ENCODE measurements around the gene SNAP25.

Gene SNAP25

DNA sequence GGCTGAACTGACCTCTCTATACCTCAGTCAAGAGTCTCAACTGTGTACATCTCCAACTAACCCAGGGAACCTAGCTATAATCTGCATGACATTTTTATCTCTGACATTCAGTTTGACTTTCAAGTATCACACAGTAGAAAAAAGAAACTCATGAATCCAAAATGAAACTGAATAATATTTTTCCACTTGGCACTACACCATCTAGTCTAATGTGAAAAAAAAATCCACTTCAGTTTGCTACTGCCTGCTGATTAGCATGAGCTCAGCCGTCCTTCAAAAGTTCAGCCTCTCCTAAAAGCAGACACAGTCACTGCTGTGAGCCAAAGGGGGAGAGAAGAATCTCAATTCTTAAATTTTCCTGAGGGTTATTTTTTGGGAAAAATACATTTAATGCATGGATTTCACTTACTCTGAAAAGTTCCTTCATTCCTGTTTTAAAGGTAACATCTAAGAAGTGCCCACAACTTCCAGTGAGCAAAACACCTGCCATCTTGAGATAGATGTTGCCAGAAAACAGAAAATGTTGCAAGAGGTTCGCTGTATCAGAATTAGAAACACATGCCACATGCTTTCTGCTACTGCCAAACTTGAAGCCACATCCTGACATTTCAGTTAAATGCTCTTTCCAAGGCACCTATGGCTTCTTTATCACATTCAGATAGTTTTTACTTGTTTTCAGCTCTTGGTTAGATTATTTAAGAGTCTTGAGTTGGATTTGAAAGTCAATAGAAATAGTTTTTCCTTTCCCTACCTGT is 120.0 kb downstream of the SNAP25 start:
- DNase-seq, result no peak

GRCh38 chr20:10339609-10340008 is 121.0 kb downstream of the SNAP25 start:
- no peak for DNase-seq

- no peak for DNase-seq
These were observed 123.5 kb downstream of the SNAP25 start for GRCh38 chr20:10342152-10342551.

DNA sequence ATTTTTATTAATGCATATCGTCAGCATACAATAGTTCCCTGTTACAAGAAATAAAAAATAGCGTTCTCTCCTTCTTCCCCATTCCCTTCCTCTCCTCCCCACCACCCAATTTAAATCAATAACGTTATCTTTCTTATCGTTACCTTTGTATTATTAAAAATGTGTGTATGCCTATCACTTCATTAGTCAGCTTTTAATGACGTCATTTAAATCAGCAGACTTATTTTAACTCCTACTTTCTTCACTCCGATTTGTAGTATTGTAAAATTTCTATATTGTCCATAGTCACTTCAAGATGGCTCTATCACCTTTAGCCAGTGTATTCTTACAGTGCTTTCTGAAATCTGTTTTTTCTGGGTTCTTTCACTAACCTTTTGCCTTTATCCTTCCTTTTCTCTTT is 126.3 kb downstream of the SNAP25 start:
- no peak for DNase-seq

DNA sequence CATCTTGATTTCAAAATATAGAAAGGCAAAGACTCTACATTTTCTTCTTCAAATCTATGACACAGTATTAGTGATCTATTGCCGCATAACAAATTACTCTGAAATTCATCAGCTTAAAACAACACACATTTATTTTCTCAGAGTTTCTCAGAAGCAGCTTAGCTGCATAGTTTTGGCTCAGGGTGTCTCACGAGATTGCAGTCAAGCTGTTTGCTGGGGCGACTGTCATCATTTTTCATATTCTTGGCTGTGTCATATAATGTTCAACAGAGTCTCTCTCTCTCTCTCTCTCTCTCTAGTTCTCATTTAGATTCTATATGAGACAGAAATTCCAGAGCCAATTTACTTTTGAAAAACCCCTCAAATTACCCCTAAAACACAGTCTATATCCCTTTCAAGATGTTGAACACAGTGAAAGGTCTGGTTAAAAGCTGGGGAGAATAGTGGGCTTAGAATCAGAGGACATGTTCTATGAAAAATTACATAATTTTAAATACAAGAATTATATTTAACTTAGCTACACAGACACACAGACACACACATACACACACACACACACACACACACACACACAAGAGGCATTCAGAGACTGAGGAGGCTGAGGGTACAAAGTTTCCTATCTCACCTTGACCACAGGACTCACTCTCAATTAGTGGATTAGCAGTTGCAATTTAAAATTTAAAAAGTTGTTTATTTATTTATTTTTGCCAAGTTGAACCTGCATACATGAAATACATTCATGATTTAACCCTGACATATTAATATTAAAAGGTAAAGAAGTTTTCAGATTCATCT is 128.7 kb downstream of the SNAP25 start:
- DNase-seq, result no peak

DNA sequence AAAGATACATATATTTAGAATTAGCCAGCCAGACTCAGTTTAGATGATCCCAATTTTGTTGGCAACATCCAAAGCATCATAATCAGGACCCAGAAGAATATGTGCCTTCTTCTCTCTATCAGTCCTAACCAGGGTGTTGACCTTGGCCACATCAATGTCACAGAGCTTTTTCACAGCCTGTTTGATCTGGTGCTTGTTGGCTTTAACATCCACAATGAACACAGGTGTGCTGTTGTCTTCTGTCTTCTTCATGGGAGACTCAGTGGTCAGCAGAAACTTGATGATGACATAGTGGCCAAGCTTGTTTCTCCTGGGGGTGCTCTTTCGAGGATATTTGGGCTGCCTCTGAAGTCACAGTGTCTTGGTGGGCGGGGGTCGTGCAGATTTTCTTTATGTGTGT is 130.5 kb downstream of the SNAP25 start:
- DNase-seq, result no peak

DNA sequence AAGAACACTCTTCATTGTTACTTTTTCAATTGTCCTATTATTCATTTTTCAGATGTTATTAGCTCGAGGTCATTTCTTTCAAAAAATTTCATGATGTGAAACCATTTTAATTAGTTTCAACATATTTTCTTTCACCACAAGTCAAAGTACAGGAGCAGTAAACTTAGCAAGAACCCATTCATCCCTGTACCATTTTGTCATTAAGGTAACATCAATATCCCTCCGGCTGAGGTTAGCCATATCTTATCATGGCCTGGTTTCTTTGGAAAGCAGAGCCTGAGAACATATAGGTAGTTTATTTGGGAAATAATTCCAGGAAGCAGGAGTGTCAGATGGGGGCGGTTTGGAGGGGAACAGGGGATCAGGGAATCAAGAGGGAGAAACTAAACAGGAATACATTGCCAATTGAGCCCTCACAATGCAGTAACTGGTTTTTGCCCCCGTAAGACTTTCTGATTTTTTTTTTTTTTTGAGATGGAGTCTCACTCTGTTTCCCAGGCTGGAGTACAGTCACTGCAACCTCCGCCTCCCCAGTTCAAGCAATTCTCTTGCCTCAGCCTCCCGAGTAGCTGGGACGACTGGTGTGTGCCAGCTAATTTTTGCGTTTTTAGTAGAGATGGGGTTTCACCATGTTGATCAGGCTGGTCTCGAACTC is 131.7 kb downstream of the SNAP25 start:
- no peak for DNase-seq

DNA sequence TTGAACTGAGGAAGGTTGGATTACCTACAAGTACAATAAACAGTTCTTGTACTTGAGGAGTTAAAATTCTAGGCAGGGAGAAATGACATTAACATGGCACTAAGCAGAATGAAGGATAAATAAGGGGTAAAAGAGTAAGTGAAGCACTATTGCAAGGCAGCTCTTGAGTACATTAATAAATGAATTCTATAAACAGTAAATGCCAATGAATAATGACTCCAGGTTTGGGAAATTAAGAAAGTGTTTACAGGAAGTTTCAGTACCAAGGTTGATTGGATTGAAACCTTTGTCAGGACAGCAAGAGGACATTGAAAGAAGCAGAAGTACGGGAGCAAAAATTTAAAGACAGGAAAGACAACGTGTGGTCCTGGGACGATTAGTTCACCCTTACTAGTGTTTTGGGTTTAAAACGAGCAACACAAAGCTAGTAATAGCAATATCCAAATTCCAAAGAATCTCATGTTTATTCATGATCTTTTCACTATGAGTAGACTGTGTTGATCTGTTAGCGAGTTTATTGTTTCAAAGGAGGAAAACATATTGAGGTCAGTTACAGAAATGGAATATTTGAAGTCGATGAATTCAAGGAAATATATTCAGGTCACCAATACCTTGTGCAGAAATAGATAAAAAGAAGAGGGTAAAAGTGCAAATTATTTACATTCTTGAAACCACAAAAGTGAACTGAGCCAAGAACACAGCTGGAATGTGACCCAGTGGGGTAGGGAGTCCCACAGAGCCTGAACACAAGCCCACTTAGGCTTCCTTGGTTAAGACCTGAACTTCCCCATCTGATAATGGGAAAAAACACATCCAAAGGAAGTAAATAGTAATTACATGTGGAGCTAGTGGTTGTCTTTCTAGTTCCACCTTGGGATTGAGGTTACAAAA is 134.5 kb downstream of the SNAP25 start:
- DNase-seq, result no peak

GRCh38 chr20:10356628-10357027 is 138.0 kb downstream of the SNAP25 start:
- no peak for DNase-seq

Measured in Kasumi-1 (cell line).